NCI-H2029 (cell line): ENCODE measurements around the gene PEG3.

Source experiments
- DNase-seq: peaks from one replicate; lab custom pipeline; 2025; lab: John Stamatoyannopoulos, UW

PEG3 gene

DNA sequence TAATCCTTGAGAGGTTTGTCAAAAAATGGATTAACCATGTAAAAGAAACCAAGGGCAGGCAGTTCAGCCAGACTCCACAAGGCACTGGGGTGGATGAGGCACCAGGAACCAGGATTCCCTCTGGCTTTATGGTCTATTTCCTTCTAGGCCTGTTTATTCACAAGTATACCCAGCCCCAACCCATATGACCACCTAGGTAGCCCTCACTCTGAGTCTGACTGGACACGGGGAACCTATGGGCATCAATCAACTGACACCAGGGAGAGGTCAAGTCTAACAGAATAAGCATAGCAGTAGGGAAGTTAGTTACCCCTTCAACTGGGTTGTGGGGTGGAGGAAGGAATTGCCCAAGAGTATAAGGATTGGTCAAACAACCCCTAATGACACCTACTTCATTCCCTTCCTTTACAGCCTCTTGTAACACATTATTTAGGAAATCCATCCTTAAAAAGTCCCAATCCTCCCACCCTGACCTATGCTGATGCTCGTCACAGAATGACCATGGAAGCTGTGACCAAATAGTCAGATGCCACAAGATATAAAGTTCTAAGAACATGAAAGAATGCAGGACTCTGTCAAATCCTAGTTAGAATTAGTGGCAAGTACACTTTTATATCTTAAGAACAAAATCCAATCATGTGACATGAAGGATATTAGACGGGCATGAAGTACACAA is 31.7 kb downstream of the PEG3 start:
- DNase-seq = no peak

GRCh38 chr19:56806639-56807038 is 33.9 kb downstream of the PEG3 start:
- no peak for DNase-seq
